HG02852 (cell line): Measurements from ENCODE around the gene PPDPF.

ENCODE experiments used
- ATAC-seq: cut with Tn5 transposase; IDR thresholded peaks from one replicate; pipeline ENCODE4 v1.9.1; 2021; ENCODE audit warnings: mild to moderate bottlenecking, moderate library complexity; ENCODE audit not compliant: unreplicated experiment

The PPDPF gene

GRCh38 chr20:63519668-63520503 lies 679 bp upstream of the PPDPF start:
- peak; percentile 34 for ATAC-seq

GRCh38 chr20:63520934-63521601 lies 503 bp downstream of the PPDPF start:
- ATAC-seq, result peak; percentile 54

DNA sequence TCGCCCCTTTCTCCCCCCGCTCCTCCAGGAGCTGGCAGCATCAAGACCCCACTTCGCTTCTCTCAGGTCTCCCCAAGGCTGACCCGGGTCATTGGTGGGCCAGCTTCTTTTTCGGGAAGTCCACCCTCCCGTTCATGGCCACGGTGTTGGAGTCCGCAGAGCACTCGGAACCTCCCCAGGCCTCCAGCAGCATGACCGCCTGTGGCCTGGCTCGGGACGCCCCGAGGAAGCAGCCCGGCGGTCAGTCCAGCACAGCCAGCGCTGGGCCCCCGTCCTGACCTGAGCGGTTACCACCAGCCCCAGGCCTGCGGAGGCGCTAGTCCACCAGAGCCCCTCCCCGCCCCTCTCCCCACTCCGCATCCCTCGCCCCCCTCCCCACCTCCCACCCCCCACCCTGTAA lies 1.0 kb downstream of the PPDPF start:
- no peak for ATAC-seq

DNA sequence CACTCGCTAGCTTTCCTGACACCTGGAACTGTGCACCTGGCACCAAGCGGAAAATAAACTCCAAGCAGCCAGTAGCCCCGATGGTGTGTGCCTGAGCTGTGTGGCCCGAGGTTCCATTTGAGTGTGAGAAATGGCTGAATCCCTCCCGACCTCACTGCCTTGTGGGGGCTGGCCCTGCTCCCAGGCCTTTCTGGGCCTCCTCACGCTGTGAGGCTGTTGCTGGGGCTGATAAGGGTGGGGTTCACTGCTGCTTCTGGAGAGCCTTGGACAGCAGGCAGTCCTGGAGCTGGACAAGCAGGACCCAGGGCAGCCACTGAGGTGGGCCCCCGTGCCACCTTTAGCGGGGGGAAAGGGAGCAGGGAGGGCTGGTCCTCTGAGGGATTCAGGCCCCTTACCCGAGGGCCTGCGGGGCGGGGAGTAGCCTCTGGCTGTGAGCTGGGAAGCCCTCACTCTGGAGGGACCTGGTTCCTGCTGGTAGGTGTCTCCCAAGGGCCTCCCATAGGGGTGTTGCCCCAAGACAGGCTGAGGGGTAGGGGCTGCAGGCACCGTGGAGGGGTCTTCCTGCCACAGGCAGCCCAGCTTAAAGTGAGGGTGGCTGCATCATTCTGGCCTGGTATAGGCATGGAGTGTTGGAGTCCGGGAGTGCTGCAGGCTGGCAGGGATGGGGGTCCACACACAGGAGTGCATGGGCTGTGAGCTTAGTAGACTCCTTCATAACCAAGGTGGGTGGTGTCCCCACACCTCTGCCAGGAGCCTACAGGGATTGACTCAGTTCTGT lies 1.7 kb downstream of the PPDPF start:
- no peak for ATAC-seq

DNA sequence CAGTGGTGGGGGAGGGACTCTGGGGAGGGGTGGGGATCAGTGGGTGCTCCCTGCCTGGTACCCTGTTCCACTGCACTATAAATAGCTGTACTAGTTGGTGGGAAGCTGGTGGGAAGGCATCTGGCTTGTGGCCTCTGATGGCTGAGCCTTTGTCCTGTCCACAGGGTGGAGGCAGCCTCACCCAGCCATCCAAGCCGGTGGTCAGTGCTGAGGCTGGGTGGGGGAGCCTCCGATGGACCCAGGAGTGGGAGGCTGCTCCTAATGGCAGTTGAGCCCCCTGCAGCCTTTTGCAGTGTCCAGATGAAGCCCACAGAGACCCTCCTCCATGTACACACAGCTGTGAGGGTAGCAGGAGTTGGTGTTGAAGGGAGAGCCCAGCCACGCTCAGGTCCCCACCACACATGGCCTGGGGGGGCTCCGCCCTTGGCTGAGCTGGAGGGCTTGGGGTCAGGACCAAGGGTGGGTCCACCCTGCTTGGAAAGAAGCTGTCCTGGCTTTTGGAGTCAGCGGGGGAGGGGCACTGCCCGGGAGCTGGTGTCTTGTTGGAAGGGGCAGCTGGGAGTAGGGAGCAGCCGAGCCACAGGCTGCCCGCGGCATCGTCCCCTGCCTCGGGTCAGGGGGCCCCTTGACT lies 2.5 kb downstream of the PPDPF start:
- ATAC-seq, result no peak

GRCh38 chr20:63525185-63525584 lies 4.6 kb downstream of the PPDPF start:
- no peak for ATAC-seq

GRCh38 chr20:63525971-63526370 lies 5.4 kb downstream of the PPDPF start:
- no peak for ATAC-seq

DNA sequence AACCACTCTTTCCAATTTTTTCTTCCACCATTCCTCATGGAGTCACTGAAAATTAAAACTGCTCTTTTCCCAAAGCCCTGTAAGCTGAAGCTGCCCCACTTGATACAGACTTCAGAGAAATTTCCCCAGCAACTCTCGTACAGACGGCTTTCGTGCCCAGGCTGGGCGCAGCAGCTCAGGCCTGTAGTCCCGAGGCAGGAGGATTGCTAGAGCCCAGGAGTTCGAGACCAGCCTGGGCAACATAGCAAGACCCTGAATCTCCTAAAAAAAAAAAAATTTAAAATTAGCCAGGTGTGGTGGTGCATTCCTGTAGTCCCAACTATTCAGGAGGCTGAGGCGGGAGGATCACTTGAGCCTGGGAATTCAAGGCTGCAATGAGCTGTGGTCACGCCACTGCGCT lies 6.6 kb downstream of the PPDPF start:
- no peak for ATAC-seq

GRCh38 chr20:63529180-63529860 lies 8.8 kb downstream of the PPDPF start:
- no peak for ATAC-seq

DNA sequence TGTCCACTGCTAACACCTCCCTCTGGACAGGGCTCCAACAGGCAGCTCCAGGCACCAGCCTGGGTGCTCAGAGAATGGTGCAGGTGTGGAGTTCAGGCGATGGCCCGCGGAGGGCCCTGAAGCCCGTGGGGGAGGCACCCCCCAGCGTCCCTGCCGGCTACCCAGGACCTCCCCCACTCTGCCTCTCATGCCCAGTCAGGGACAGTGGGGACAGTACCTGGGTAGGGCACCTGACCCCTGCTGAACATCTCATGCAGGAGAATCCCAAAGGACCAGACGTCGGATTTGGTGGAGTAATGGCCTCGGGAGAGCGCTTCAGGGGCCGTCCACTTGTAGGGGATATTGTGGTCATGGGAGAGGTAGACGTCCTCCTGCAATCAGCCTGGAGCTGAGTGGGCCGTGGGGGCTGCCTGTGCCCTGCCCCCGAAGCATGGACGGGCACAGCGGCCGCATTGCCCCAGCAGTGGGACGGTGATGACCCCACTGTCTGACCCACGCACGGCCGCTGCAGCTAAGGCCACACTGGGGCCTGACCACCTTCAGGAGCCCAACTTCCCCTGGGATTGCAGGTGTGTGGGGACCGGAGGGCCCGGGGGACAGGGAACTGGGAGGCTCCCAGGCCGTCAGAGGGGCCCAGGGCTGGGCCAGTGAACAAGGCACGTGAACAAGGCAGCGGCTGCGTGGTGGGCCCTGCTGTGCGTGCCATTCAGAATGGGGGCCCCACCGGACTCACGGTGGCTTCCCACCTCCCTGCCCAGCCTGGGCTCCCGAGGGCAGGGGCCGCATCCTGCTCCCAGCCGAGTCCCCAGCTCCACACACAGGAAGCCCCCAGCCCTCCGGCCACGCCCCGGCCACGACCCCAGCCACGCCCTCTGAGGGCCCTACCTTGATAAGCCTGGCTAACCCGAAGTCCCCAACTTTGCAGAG lies 9.6 kb downstream of the PPDPF start:
- ATAC-seq, result no peak

GRCh38 chr20:63530788-63531160 lies 10.2 kb downstream of the PPDPF start:
- no peak for ATAC-seq

- ATAC-seq, result no peak
These were observed 11.3 kb downstream of the PPDPF start for GRCh38 chr20:63531686-63532448.

- ATAC-seq, result no peak
These were observed 11.9 kb downstream of the PPDPF start for GRCh38 chr20:63532449-63532971.

GRCh38 chr20:63533388-63533787 lies 12.8 kb downstream of the PPDPF start:
- ATAC-seq, result no peak

GRCh38 chr20:63533871-63534393 lies 13.4 kb downstream of the PPDPF start:
- ATAC-seq, result no peak

- no peak for ATAC-seq
These were observed 13.9 kb downstream of the PPDPF start for GRCh38 chr20:63534427-63534830.

- no peak for ATAC-seq
These were observed 14.5 kb downstream of the PPDPF start for GRCh38 chr20:63534831-63535651.
